Breast epithelium (tissue), 4 donors: ENCODE measurements around the gene AGRP. TPM values are rescaled to one million over a fixed set of nuclear protein-coding genes. Genes with fewer than 3 reads are reported as not detected.
A peak's percentile ranks its signal among the peaks of the same experiment; 100 is the strongest.
"Not testable (repeated sequence)": the region's sequence is repeated elsewhere in the genome, so short reads cannot be mapped to it uniquely, and the experiment has no call there.

Experiments
- DNase-seq, 2 donors: peaks; one replicate each; pipeline ENCODE4 v3.0.0-alpha.2; 2019; ENCODE audit warnings: low spot score in 2 of 2
- H3K27ac ChIP-seq, 2 donors: fragments of 200-600 bp; sonication (generic) in 1 of 2; one replicate each; pipeline ENCODE4 v1.5.1; 2016 to 2019; ENCODE audit warnings: mild to moderate bottlenecking in 1 of 2
- H3K27me3 ChIP-seq, 2 donors: fragments of 200-600 bp; sonication (generic) in 1 of 2; one replicate each; pipeline versions ENCODE4 v1.5.1 to v1.6.0; 2017 to 2019; ENCODE audit warnings: control low read depth in 1 of 2, mild to moderate bottlenecking in 1 of 2
- H3K36me3 ChIP-seq: fragments of 200-600 bp; one replicate; pipeline ENCODE4 v1.5.1; 2019
- H3K4me1 ChIP-seq, 2 donors: fragments of 200-600 bp; sonication (generic); one replicate each; pipeline ENCODE4 v1.5.1; 2016 to 2019; ENCODE audit warnings: control low read depth in 1 of 2
- H3K4me3 ChIP-seq, 3 donors: fragments of 200-600 bp; sonication (generic); 1 replicate in 2 of 3; 2 replicates in 1 of 3; pipeline ENCODE4 v1.5.1; 2016 to 2019; ENCODE audit warnings: mild to moderate bottlenecking in 3 of 3, moderate library complexity in 2 of 3
- H3K9me3 ChIP-seq, 2 donors: fragments of 200-600 bp; sonication (generic) in 1 of 2; one replicate each; pipeline ENCODE4 v1.5.1; 2016 to 2019; ENCODE audit warnings: control low read depth in 1 of 2
- CTCF ChIP-seq, 3 donors: fragments of 450-650 bp; IDR thresholded peaks; one replicate each; pipeline ENCODE4 v1.5.1; 2016 to 2017; ENCODE audit warnings: antibody characterized with exemption in 3 of 3, mild to moderate bottlenecking in 3 of 3, moderate library complexity in 3 of 3
- POLR2A ChIP-seq: fragments of 450-650 bp; IDR thresholded peaks from one replicate; pipeline ENCODE4 v1.6.1; 2016; ENCODE audit warnings: antibody characterized with exemption, mild to moderate bottlenecking, moderate library complexity
- POLR2AphosphoS5 ChIP-seq, 3 donors: sonication (generic); formaldehyde crosslinking; IDR thresholded peaks; one replicate each; pipeline ENCODE4 v1.6.1; 2017; ENCODE audit warnings: antibody characterized with exemption in 3 of 3
- intact Hi-C: fragments of 100-400 bp; cut with DNase I; formaldehyde crosslinking; loops from one replicate; pipeline ENCODE4 v1.15.1; 2023; ENCODE audit warnings: low total_unique reads
- total RNA-seq, 3 donors: library from RNA; depleted of rRNA; stranded (reverse); fragments of >200 nt; gene quantifications; one replicate each; pipeline ENCODE4 v1.1.0, GENCODE V29; 2016

AGRP gene
- total RNA-seq, 3 donors from 2014 or later, result not detected

GRCh38 chr16:67516296-67517154 is 33.2 kb upstream of the AGRP start:
- Histone ChIP-seq H3K27ac (no peak overlapping the region), H3K4me1 (no peaks in the 10 kb centered on the region), H3K9me3 (no peaks in the 10 kb centered on the region), H3K36me3 (no peaks in the 10 kb centered on the region), H3K27me3 (no peaks in the 10 kb centered on the region), H3K4me3 (no peak overlapping the region)
- TF ChIP-seq POLR2A (no peak), CTCF (IDR thresholded peaks at IDR 0.05) (no peak), POLR2AphosphoS5 (IDR thresholded peaks at IDR 0.05) (no peak)
- DNase-seq, result no peak
- intact Hi-C loops, result loop anchor here (5.0 kb wide), 1 partner anchor 576 kb away; no protein-coding TSS in a partner anchor

- no peaks in the 10 kb centered on the region for H3K36me3 ChIP-seq
- no peaks in the 10 kb centered on the region for H3K4me1 ChIP-seq
- H3K27ac ChIP-seq, result no peak overlapping the region
- intact Hi-C loops, result no loop called here
- DNase-seq, result peak in 1 of 2 donors; percentile 67
- no peak for TF ChIP-seq POLR2A
- peak; percentile 30 to 60 (median 33) for TF ChIP-seq CTCF (IDR thresholded peaks at IDR 0.05)
- no peaks in the 10 kb centered on the region for H3K27me3 ChIP-seq
- H3K4me3 ChIP-seq, result no peak overlapping the region
- no peaks in the 10 kb centered on the region for H3K9me3 ChIP-seq
Observed at GRCh38 chr16:67514382-67514828, 31.1 kb upstream of the AGRP start.

GRCh38 chr16:67513892-67514291 is 30.5 kb upstream of the AGRP start:
- H3K27ac ChIP-seq, H3K9me3 ChIP-seq, H3K27me3 ChIP-seq, intact Hi-C loops, H3K36me3 ChIP-seq, H3K4me3 ChIP-seq, DNase-seq, H3K4me1 ChIP-seq: not testable (repeated sequence)

GRCh38 chr16:67509016-67509415 is 25.7 kb upstream of the AGRP start:
- intact Hi-C loops, result no loop called here

GRCh38 chr16:67506468-67506867 is 23.1 kb upstream of the AGRP start:
- Histone ChIP-seq H3K36me3 (no peaks in the 10 kb centered on the region), H3K9me3 (no peaks in the 10 kb centered on the region), H3K4me1 (no peaks in the 10 kb centered on the region), H3K27me3 (no peaks in the 10 kb centered on the region), H3K27ac (no peak overlapping the region), H3K4me3 (no peak overlapping the region)
- no peak for TF ChIP-seq POLR2A
- no peak for TF ChIP-seq POLR2AphosphoS5 (IDR thresholded peaks at IDR 0.05)
- no peak for TF ChIP-seq CTCF (IDR thresholded peaks at IDR 0.05)
- intact Hi-C loops, result no loop called here
- DNase-seq, result no peak

More at GRCh38 chr16:67509016-67509415, 25.7 kb upstream of the AGRP start:
- no peaks in the 10 kb centered on the region for H3K27me3 ChIP-seq
- no peak overlapping the region for H3K27ac ChIP-seq
- no peak for DNase-seq
- H3K4me3 ChIP-seq, result no peak overlapping the region
- H3K36me3 ChIP-seq, result no peaks in the 10 kb centered on the region
- no peak for TF ChIP-seq CTCF (IDR thresholded peaks at IDR 0.05)
- TF ChIP-seq POLR2A, result no peak
- no peak for TF ChIP-seq POLR2AphosphoS5 (IDR thresholded peaks at IDR 0.05)
- no peaks in the 10 kb centered on the region for H3K4me1 ChIP-seq
- H3K9me3 ChIP-seq, result no peaks in the 10 kb centered on the region
